ENCODE data around the gene USP33. TPM values are rescaled to one million over a fixed set of nuclear protein-coding genes. Genes with fewer than 3 reads are reported as not detected.

USP33 gene
- total and polyA plus RNA-seq, 9 of the 15 experiments (the other 6 are each of a cell fraction or from before 2014, with no cell fraction given), result 22.4 to 83.5 (median 44.7) TPM

DNA sequence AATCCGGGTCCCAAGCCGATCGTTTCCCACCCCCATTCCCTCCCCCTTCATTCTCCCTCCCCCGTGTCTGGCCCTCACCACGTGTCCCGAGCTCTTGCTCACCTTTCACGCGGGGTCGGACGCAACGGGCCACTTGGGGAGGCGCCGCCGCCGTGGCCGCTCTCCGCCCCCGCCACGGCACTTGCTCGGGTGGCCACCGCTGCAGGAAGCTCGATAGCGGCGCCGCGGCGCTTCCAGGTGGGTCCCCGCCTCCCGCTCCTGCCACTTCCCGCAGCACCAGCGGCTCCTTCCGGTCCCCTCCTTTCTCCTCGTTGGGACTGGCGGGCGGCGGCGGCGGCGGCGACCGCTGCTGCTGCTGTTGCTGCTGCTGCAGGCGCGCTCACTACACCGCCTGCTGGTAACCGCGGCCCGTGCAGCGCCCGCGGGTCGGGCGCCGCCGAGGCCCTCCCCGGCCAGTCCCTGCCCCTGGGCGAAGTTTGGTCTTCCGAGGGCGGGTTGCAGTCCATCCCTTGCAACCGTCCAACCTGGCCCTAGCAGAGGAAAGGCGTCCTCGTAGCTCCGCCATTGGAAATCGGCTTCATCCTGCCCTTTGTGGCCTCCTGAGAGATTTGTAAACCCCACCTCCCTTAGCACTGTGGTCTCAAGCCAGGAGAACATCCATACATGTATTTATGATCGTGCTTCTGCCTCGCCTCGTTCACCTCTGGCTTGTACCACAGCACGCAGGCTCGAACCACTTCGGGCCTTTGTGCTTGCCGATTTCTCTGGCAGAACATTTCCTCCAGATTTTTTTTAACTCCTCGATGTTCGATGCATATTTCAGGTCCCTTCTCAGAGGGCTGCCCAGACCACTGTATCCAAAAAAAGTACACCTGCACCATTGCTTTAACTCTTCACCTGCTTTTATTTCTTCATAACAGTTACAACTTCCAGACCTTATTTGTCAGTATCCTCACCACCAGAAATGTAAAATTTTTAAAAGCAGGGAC lies 76.2 kb downstream of the USP33 start (continued):
- TF ChIP-seq BHLHE40 (IDR thresholded peaks at IDR 0.05; ENCODE audit: low read length), result peak; percentile 63; the same call in 1 of the 2 replicates
- TF ChIP-seq RBM34 (IDR thresholded peaks at IDR 0.05; ENCODE audit: borderline replicate concordance, insufficient read depth, low read length), result 0 out of 2 replicates have a peak, but pooled peaks have one; percentile 61
- TF ChIP-seq E2F3 (CRISPR knock-in tag; IDR thresholded peaks at IDR 0.05), result peak; percentile 78
- TF ChIP-seq, protein P1, sequence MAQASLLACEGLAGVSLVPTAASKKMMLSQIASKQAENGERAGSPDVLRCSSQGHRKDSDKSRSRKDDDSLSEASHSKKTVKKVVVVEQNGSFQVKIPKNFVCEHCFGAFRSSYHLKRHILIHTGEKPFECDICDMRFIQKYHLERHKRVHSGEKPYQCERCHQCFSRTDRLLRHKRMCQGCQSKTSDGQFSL (CRISPR knock-in tag; IDR thresholded peaks at IDR 0.05), result no peak
- TF ChIP-seq, protein P1 (tag; IDR thresholded peaks at IDR 0.05), result peak in 1 of 2 experiments; percentile 59; a peak in 2 of 4 replicates
- no peak for TF ChIP-seq ZNF408 (CRISPR knock-in tag; IDR thresholded peaks at IDR 0.05; ENCODE audit: low read depth)
- no peak for TF ChIP-seq IRF9 (tag; IDR thresholded peaks at IDR 0.05)
- TF ChIP-seq POLR2G (IDR thresholded peaks at IDR 0.05; ENCODE audit: low read depth, low read length), result peak; percentile 95
- TF ChIP-seq ZNF143 (CRISPR knock-in tag; IDR thresholded peaks at IDR 0.05), result no peak
- TF ChIP-seq ZFX (CRISPR knock-in tag; IDR thresholded peaks at IDR 0.05), result peak; percentile 88
- TF ChIP-seq ZNF766 (CRISPR knock-in tag; conservative IDR thresholded peaks at IDR 0.05), result peak; percentile 72
- TF ChIP-seq, protein P2, sequence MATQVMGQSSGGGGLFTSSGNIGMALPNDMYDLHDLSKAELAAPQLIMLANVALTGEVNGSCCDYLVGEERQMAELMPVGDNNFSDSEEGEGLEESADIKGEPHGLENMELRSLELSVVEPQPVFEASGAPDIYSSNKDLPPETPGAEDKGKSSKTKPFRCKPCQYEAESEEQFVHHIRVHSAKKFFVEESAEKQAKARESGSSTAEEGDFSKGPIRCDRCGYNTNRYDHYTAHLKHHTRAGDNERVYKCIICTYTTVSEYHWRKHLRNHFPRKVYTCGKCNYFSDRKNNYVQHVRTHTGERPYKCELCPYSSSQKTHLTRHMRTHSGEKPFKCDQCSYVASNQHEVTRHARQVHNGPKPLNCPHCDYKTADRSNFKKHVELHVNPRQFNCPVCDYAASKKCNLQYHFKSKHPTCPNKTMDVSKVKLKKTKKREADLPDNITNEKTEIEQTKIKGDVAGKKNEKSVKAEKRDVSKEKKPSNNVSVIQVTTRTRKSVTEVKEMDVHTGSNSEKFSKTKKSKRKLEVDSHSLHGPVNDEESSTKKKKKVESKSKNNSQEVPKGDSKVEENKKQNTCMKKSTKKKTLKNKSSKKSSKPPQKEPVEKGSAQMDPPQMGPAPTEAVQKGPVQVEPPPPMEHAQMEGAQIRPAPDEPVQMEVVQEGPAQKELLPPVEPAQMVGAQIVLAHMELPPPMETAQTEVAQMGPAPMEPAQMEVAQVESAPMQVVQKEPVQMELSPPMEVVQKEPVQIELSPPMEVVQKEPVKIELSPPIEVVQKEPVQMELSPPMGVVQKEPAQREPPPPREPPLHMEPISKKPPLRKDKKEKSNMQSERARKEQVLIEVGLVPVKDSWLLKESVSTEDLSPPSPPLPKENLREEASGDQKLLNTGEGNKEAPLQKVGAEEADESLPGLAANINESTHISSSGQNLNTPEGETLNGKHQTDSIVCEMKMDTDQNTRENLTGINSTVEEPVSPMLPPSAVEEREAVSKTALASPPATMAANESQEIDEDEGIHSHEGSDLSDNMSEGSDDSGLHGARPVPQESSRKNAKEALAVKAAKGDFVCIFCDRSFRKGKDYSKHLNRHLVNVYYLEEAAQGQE (IDR thresholded peaks at IDR 0.05; ENCODE audit: borderline replicate concordance), result peak; percentile 56
- TF ChIP-seq, protein P2 (CRISPR knock-in tag; IDR thresholded peaks at IDR 0.05; ENCODE audit: low read depth), result peak; percentile 61; the same call in 1 of the 2 replicates
- TF ChIP-seq CHD2 (IDR thresholded peaks at IDR 0.05; ENCODE audit: low read depth, low read length), result 0 out of 2 replicates have a peak, but pooled peaks have one; percentile 30
- no peak for TF ChIP-seq KAT7 (CRISPR knock-in tag; IDR thresholded peaks at IDR 0.05; ENCODE audit: borderline replicate concordance)
- TF ChIP-seq MYC (IDR thresholded peaks at IDR 0.05; ENCODE audit: low read depth, low read length), result peak; percentile 93
- TF ChIP-seq MYC (CRISPR knock-in tag; IDR thresholded peaks at IDR 0.05; ENCODE audit: borderline replicate concordance, low read depth), result no peak
